Cardiac fibroblast (primary cell): Measurements from ENCODE around the gene C10orf90.
A peak's percentile ranks its signal among the peaks of the same experiment; 100 is the strongest.

Experiments used
- DNase-seq, 2 donors: peaks; one replicate each; pipeline versions ENCODE4 v3.0.0 to v3.0.0-alpha.2; 2010; ENCODE audit warnings: low read depth in 2 of 2
- H3K4me3 ChIP-seq, 2 donors: replicated peaks in 1 of 2; 1 replicate in 1 of 2; 2 replicates in 1 of 2; pipeline ENCODE4 v1.5.1; 2011; ENCODE audit warnings: low read depth in 2 of 2, low read length in 2 of 2, mild to moderate bottlenecking in 2 of 2, moderate library complexity in 1 of 2
- CTCF ChIP-seq: IDR thresholded peaks from one replicate; pipeline ENCODE4 v1.5.1; 2011; ENCODE audit warnings: low read depth, mild to moderate bottlenecking, low read length, inconsistent platforms

C10orf90 gene

GRCh38 chr10:126392469-126392868, 278.0 kb downstream of the C10orf90 start:
- no peak for DNase-seq
- no peak overlapping the region for H3K4me3 ChIP-seq
- no peak for TF ChIP-seq CTCF

- H3K4me3 ChIP-seq: no peak overlapping the region
- TF ChIP-seq CTCF: no peak
- DNase-seq: no peak
These were observed 278.4 kb downstream of the C10orf90 start for GRCh38 chr10:126392068-126392467.

GRCh38 chr10:126391192-126391885, 279.2 kb downstream of the C10orf90 start:
- no peak overlapping the region for H3K4me3 ChIP-seq
- TF ChIP-seq CTCF: no peak
- DNase-seq: peak; percentile 55 to 72

GRCh38 chr10:126390324-126390723, 280.2 kb downstream of the C10orf90 start:
- TF ChIP-seq CTCF: no peak
- H3K4me3 ChIP-seq: no peak overlapping the region
- no peak for DNase-seq

GRCh38 chr10:126387931-126388911, 282.3 kb downstream of the C10orf90 start, which contains the start of gene ADAM12:
ADAM12 (minus strand) TSS chr10:126388477; CDS start chr10:126388145, 332 bp downstream.
- H3K4me3 ChIP-seq: peak within 1 kb of the TSS; percentile 57 to 58
- DNase-seq: peak; percentile 76 to 77
- no peak for TF ChIP-seq CTCF

- peak; percentile 81 to 83 for DNase-seq
- H3K4me3 ChIP-seq: peak overlapping the region; percentile 53 to 58
- TF ChIP-seq CTCF: peak; percentile 87
These were observed 283.2 kb downstream of the C10orf90 start for GRCh38 chr10:126387041-126387921.
